Measurements from ENCODE around the gene MAN2A2.
"Not testable (repeated sequence)": the region's sequence is repeated elsewhere in the genome, so short reads cannot be mapped to it uniquely, and the experiment has no call there.

Gene MAN2A2

GRCh38 chr15:90907838-90908507 is 4.9 kb downstream of the MAN2A2 start:
- Histone ChIP-seq H3K9me3 (no peaks in the 10 kb centered on the region), H3K4me1 (peaks cover 7% of the 10 kb centered on the region), H3K27me3 (ENCODE audit: low read depth) (no peaks in the 10 kb centered on the region), H3K36me3 (replicated peaks) (peaks cover 65% of the 10 kb centered on the region), H3K4me3 (no peak overlapping the region)
- in situ Hi-C loops (cut with MboI; ENCODE audit: low sequenced_read_pairs): no loop called here
- no peak for DNase-seq (ENCODE audit: low spot score in 2 of 2)

DNA sequence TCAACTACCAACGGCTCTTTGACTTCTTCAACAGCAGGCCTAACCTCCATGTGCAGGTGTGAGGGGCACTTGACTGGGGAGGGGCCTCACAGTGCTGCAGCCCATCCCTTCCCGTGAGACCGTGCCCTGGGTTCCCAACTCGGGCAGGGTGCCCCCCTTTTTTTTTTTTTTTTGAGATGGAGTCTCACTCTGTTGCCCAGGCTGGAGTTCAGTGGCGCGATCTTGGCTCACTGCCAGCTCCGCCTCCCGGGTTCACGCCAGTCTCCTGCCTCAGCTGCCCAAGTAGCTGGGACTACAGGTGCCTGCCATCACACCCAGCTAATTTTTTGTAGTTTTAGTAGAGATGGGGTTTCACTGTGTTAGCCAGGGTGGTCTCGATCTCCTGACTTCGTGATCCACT is 6.3 kb downstream of the MAN2A2 start:
- in situ Hi-C loops (cut with MboI; ENCODE audit: low sequenced_read_pairs); DNase-seq (ENCODE audit: low spot score in 2 of 2); H3K4me1 ChIP-seq; H3K27me3 ChIP-seq (ENCODE audit: low read depth); H3K9me3 ChIP-seq; H3K4me3 ChIP-seq: not testable (repeated sequence)
- H3K36me3 ChIP-seq (replicated peaks): peaks cover 77% of the 10 kb centered on the region

- H3K9me3 ChIP-seq: no peaks in the 10 kb centered on the region
- in situ Hi-C loops (cut with MboI; ENCODE audit: low sequenced_read_pairs): no loop called here
- H3K4me1 ChIP-seq: no peaks in the 10 kb centered on the region
- no peaks in the 10 kb centered on the region for H3K27me3 ChIP-seq (ENCODE audit: low read depth)
- no peak for DNase-seq (ENCODE audit: low spot score in 2 of 2)
- no peak overlapping the region for H3K4me3 ChIP-seq
- peaks cover 77% of the 10 kb centered on the region for H3K36me3 ChIP-seq (replicated peaks)
Observed at GRCh38 chr15:90909976-90910375, 6.9 kb downstream of the MAN2A2 start.

DNA sequence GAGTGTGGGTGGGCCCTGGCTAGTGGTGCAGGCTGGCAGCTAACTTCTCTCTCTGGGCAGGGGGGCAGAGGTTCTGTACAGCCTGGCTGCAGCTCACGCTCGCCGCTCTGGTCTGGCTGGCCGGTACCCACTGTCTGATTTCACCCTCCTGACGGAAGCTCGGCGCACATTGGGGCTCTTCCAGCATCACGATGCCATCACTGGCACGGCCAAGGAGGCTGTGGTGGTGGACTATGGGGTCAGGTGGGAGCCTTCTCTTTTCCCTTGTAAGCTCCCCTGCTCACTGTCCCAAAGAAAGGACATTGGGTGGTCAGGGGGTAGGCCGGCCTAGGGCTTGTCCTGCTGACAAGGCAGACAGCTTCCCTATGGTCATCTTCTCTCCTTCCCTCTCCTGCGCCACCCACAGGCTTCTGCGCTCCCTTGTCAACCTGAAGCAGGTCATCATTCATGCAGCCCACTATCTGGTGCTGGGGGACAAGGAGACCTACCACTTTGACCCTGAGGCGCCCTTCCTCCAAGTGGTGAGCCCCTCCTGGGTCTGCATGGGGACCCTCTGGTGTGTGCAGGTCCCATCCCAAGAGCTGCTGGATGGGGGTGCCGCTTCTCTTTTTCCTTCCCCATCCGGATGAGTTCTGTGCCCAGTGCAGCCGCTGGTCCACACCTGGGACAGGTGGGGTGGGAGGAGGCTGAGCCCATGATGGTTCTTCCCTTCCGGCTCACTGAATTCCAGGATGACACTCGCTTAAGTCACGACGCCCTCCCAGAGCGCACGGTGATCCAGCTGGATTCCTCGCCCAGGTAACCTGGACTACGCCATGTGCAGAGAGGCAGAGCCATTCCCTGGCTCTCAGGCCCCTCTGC is 7.6 kb downstream of the MAN2A2 start:
- no peaks in the 10 kb centered on the region for H3K27me3 ChIP-seq (ENCODE audit: low read depth)
- H3K36me3 ChIP-seq (replicated peaks): peaks cover 73% of the 10 kb centered on the region
- DNase-seq (ENCODE audit: low spot score in 2 of 2): no peak
- H3K9me3 ChIP-seq: no peaks in the 10 kb centered on the region
- in situ Hi-C loops (cut with MboI; ENCODE audit: low sequenced_read_pairs): no loop called here
- H3K4me1 ChIP-seq: no peaks in the 10 kb centered on the region
- H3K4me3 ChIP-seq: no peak overlapping the region

DNA sequence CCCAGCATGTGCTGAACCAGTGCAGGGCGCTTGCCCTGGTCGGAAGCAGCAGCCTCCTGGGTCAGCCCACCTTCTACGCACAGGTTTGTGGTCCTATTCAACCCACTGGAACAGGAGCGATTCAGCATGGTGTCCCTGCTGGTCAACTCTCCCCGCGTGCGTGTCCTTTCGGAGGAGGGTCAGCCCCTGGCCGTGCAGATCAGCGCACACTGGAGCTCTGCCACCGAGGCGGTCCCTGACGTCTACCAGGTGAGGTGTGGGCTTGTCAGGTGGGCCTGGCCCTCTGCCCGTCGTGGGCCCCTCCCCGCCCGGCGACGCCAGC is 8.2 kb downstream of the MAN2A2 start:
- Histone ChIP-seq H3K4me3 (no peak overlapping the region), H3K4me1 (no peaks in the 10 kb centered on the region), H3K9me3 (no peaks in the 10 kb centered on the region), H3K27me3 (ENCODE audit: low read depth) (no peaks in the 10 kb centered on the region), H3K36me3 (replicated peaks) (peaks cover 72% of the 10 kb centered on the region)
- in situ Hi-C loops (cut with MboI; ENCODE audit: low sequenced_read_pairs): no loop called here
- no peak for DNase-seq (ENCODE audit: low spot score in 2 of 2)

DNA sequence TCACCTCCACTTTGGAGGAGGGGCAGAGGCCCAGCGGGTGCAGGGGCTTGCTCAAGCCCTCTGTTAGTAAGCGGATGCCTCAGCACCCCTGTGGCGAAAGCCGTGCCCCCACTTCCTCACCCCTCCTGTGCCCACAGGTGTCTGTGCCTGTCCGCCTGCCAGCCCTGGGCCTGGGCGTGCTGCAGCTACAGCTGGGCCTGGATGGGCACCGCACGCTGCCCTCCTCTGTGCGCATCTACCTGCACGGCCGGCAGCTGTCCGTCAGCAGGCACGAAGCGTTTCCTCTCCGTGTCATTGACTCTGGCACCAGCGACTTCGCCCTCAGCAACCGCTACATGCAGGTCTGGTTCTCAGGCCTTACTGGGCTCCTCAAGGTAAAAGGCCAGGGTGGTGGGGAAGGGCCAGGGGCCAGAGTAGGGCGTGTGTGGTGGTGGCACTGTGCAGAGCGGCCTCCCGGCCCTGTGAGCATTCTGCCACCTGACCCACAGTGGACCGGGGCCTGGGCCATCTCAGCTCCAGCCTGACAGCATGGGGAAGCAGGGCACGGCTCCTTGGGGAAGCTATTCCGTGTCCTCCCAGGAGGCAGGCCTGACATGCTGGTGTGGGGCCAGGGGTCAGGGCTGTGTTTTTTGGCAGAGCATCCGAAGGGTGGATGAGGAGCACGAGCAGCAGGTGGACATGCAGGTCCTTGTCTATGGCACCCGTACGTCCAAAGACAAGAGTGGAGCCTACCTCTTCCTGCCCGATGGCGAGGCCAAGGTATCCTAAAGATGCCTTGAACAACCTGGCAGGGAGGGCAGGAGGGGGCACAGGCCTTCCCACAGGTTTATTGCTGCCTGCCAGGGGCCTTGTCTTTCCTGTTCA is 9.0 kb downstream of the MAN2A2 start:
- in situ Hi-C loops (cut with MboI; ENCODE audit: low sequenced_read_pairs): no loop called here
- Histone ChIP-seq H3K4me1 (no peaks in the 10 kb centered on the region), H3K36me3 (replicated peaks) (peaks cover 66% of the 10 kb centered on the region)

DNA sequence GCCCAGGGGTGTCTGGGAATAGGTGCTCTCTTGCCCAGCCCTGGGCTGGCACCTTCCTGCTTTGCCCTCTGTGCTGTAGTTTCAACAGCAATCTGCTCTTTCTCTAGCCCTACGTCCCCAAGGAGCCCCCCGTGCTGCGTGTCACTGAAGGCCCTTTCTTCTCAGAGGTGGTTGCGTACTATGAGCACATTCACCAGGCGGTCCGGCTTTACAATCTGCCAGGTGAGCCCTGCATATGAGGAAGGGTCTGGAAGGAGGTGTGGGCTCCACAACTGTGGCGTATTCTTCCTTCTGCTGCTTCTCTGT is 9.6 kb downstream of the MAN2A2 start:
- H3K27me3 ChIP-seq (ENCODE audit: low read depth): no peaks in the 10 kb centered on the region
- no peak for DNase-seq (ENCODE audit: low spot score in 2 of 2)
- H3K36me3 ChIP-seq (replicated peaks): peaks cover 66% of the 10 kb centered on the region
- no peaks in the 10 kb centered on the region for H3K4me1 ChIP-seq
- no peaks in the 10 kb centered on the region for H3K9me3 ChIP-seq
- H3K4me3 ChIP-seq: no peak overlapping the region
- in situ Hi-C loops (cut with MboI; ENCODE audit: low sequenced_read_pairs): no loop called here

More for the DNA sequence above, 9.0 kb downstream of the MAN2A2 start:
- no peak for DNase-seq (ENCODE audit: low spot score in 2 of 2)
- no peaks in the 10 kb centered on the region for H3K27me3 ChIP-seq (ENCODE audit: low read depth)
- H3K9me3 ChIP-seq: no peaks in the 10 kb centered on the region
- no peak overlapping the region for H3K4me3 ChIP-seq

DNA sequence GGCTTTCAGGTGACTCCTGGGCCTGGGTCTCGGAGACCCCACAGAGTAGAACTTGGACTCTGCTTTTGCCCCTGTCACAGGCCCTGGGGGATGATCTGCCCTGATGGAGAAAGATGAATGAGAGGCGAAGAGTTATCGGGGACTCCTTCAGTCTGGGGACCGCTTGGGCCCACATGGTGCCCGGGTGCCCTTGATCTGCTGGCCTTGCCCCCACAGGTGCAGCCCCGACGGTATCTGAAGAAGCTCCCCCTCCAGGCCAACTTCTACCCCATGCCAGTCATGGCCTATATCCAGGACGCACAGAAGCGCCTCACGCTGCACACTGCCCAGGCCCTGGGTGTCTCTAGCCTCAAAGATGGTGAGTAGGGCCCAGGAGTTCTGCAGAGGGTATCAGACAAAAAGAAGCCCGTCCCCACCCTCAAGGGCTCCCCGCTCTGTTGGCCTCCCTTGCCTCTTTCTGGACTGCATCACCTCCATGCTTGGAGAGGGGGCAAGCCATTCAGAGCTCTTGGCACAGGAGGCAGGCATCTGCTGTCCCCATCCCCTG is 10.4 kb downstream of the MAN2A2 start:
- H3K27me3 ChIP-seq (ENCODE audit: low read depth): no peaks in the 10 kb centered on the region
- H3K9me3 ChIP-seq: no peaks in the 10 kb centered on the region
- in situ Hi-C loops (cut with MboI; ENCODE audit: low sequenced_read_pairs): no loop called here
- H3K4me3 ChIP-seq: no peak overlapping the region
- peaks cover 73% of the 10 kb centered on the region for H3K36me3 ChIP-seq (replicated peaks)
- DNase-seq (ENCODE audit: low spot score in 2 of 2): no peak
- no peaks in the 10 kb centered on the region for H3K4me1 ChIP-seq

- in situ Hi-C loops (cut with MboI; ENCODE audit: low sequenced_read_pairs): no loop called here
- H3K36me3 ChIP-seq (replicated peaks): peaks cover 78% of the 10 kb centered on the region
Observed at GRCh38 chr15:90914305-90915080, 11.4 kb downstream of the MAN2A2 start.

DNA sequence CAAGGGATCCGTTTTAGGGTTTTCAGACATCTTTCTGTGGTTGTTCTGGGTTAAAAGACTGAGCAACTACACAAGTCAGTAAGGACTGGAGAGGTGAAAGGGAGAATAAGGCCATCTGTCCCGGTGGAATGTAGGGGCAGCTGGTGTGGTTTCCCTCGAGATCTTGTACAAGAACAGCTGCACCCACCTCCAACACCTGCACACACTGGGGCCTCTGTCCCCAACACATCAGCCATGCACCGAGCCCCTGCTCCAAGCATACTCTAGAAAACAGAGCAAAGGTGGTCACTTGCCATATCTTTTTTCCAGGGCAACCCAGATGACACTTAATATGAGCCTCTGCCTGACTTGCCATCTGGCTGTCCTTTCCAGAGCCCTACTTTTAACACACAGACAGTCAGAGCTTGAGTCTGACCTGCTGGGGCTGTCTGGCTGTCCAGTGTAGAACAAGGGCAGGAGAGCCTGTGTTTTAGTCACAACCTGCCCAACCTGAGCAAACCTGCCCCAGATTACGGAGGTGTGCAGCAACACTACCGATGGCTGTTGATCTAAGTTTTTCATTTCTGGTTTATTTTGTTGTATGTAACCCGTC is 12.2 kb downstream of the MAN2A2 start:
- peaks cover 83% of the 10 kb centered on the region for H3K36me3 ChIP-seq (replicated peaks)
- no peak for DNase-seq (ENCODE audit: low spot score in 2 of 2)
- H3K27me3 ChIP-seq (ENCODE audit: low read depth): no peaks in the 10 kb centered on the region
- in situ Hi-C loops (cut with MboI; ENCODE audit: low sequenced_read_pairs): no loop called here
- H3K4me3 ChIP-seq: no peak overlapping the region
- H3K4me1 ChIP-seq: no peaks in the 10 kb centered on the region
- H3K9me3 ChIP-seq: no peaks in the 10 kb centered on the region

More at GRCh38 chr15:90914305-90915080, 11.4 kb downstream of the MAN2A2 start:
- Histone ChIP-seq H3K27me3 (ENCODE audit: low read depth) (no peaks in the 10 kb centered on the region), H3K4me1 (no peaks in the 10 kb centered on the region), H3K4me3 (no peak overlapping the region), H3K9me3 (no peaks in the 10 kb centered on the region)
- no peak for DNase-seq (ENCODE audit: low spot score in 2 of 2)

DNA sequence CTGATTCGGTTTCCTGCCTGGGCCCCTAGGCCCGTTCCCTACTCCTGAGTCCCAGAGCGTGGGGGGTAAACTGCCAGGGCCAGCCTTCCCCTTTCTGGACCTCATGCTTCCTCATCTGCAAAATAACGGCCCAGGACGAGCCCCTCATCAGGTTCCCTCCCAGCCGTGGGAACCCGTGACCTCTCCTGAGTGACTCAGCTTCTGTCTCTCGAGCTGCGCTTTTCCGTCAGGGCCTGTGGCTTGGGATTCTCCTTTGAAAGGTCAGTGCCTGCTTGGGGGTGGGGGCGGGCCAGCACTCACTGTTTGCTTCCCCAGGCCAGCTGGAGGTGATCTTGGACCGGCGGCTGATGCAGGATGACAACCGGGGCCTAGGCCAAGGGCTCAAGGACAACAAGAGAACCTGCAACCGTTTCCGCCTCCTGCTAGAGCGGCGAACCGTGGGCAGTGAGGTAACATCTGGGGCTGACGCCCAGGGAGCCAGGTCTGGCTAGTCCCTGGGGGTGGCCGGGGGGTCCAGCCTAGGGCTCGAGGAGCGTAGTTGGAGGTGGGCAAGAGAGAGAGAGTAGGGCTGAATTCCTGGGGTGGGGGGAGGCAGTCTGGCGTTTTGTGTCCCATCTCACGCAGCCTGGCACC is 12.8 kb downstream of the MAN2A2 start:
- Histone ChIP-seq H3K4me1 (no peaks in the 10 kb centered on the region), H3K36me3 (replicated peaks) (peaks cover 83% of the 10 kb centered on the region), H3K4me3 (no peak overlapping the region), H3K9me3 (no peaks in the 10 kb centered on the region), H3K27me3 (ENCODE audit: low read depth) (no peaks in the 10 kb centered on the region)
- in situ Hi-C loops (cut with MboI; ENCODE audit: low sequenced_read_pairs): no loop called here
- DNase-seq (ENCODE audit: low spot score in 2 of 2): no peak

DNA sequence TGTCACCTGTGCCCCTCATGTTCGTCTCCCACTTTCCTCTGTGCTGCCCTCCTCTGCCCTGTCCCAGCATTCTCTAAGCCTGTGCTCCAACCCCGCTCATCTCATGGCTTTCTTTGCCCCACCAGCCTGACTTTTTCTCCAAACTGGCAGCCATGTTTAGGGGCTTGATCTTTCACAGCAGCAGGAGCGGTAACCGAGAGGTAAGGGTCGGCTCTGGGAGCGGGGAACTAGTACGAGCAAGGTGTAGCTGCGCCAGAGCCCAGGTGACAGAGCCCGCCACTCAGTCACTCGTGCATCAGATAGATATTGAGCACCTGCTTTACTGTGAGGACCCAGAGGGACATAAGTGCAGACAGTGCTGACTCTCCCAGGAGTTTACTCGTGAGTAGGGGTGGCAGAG is 13.4 kb downstream of the MAN2A2 start:
- no peaks in the 10 kb centered on the region for H3K9me3 ChIP-seq
- in situ Hi-C loops (cut with MboI; ENCODE audit: low sequenced_read_pairs): no loop called here
- peaks cover 83% of the 10 kb centered on the region for H3K36me3 ChIP-seq (replicated peaks)
- no peaks in the 10 kb centered on the region for H3K4me1 ChIP-seq
- H3K27me3 ChIP-seq (ENCODE audit: low read depth): no peaks in the 10 kb centered on the region
- no peak overlapping the region for H3K4me3 ChIP-seq
- no peak for DNase-seq (ENCODE audit: low spot score in 2 of 2)

Data from HAP-1 (cell line).